Activated naive CD8-positive, alpha-beta T cell treated with anti-CD3 and anti-CD28 coated beads, Interleukin-2, amount 10 ng/mL, durations not matched to agents 7 days and 5 days (primary cell): Measurements from ENCODE around the gene USP11. TPM values are rescaled to one million over a fixed set of nuclear protein-coding genes. Genes with fewer than 3 reads are reported as not detected.

Source experiments
- ATAC-seq: fragments of 150-1000 bp; cut with Tn5 transposase; one replicate; pipeline ENCODE4 v1.10.0; 2021; ENCODE audit warnings: low read depth, moderate library complexity
- POLR2A ChIA-PET: fragments of 350-600 bp; sonication (Branson Sonifier 250); formaldehyde crosslinking; loops from one replicate; lab custom pipeline; 2021; ENCODE audit warnings: antibody characterized with exemption; lab: Charles Lee
- DNase-seq: peaks from one replicate; pipeline ENCODE4 v3.0.0; 2021
- H3K27ac Mint-ChIP-seq: one replicate; pipeline ENCODE4 v1.8.0; 2022; ENCODE audit warnings: mild to moderate bottlenecking, mixed read lengths
- H3K27me3 Mint-ChIP-seq: one replicate; pipeline ENCODE4 v1.8.0; 2022; ENCODE audit warnings: mild to moderate bottlenecking, moderate library complexity, mixed read lengths
- H3K36me3 Mint-ChIP-seq: one replicate; pipeline ENCODE4 v1.8.0; 2021; ENCODE audit warnings: mild to moderate bottlenecking, mixed read lengths
- H3K4me1 Mint-ChIP-seq: one replicate; pipeline ENCODE4 v1.8.0; 2021; ENCODE audit warnings: mixed read lengths
- H3K4me3 Mint-ChIP-seq: one replicate; pipeline ENCODE4 v1.8.0; 2022; ENCODE audit warnings: mild to moderate bottlenecking, moderate library complexity, mixed read lengths
- H3K9me3 Mint-ChIP-seq: one replicate; pipeline ENCODE4 v1.8.0; 2021; ENCODE audit warnings: mixed read lengths
- total RNA-seq, 2 experiments: library from RNA; stranded (reverse); gene quantifications; one replicate each; pipeline ENCODE4 v1.2.3, GENCODE V29; 2021

USP11 gene
- total RNA-seq, 2 experiments from 2014 or later: 101 TPM

DNA sequence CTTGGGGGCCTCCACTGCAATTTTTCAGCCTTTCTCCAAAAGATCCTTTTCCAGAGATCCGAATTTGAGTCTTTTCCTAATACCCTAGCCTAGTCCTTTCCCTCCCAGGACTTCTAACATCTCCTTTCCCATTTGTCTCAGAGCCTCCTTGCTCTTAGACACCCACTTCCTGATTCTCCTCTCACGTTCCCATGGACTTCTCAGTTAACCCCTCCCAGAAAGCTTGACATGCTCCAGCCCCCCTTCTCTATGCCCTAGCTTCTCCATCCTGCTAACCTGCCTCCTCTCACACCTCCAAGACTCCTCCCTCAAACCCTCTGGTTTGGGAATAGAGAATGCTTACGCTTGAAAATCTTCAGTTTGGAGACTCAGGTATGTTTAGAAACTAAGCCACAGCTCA lies 36.7 kb upstream of the USP11 start:
- Mint-ChIP-seq H3K27ac (peak overlapping the region; percentile 83), H3K4me3 (peak overlapping the region; percentile 95), H3K9me3 (no peaks in the 10 kb centered on the region), H3K27me3 (no peaks in the 10 kb centered on the region), H3K4me1 (peaks cover 34% of the 10 kb centered on the region), H3K36me3 (peaks cover 13% of the 10 kb centered on the region)
- POLR2A ChIA-PET: no interaction called here
- no peak for DNase-seq
- ATAC-seq: no peak

GRCh38 chrX:47197526-47197925 lies 35.3 kb upstream of the USP11 start:
- no peaks in the 10 kb centered on the region for H3K9me3 Mint-ChIP-seq
- ATAC-seq (no peak), DNase-seq (no peak)
- H3K36me3 Mint-ChIP-seq: peaks cover 13% of the 10 kb centered on the region
- POLR2A ChIA-PET: no interaction called here
- H3K4me1 Mint-ChIP-seq: peaks cover 34% of the 10 kb centered on the region
- H3K27me3 Mint-ChIP-seq: no peaks in the 10 kb centered on the region
- no peak overlapping the region for H3K27ac Mint-ChIP-seq
- H3K4me3 Mint-ChIP-seq: no peak overlapping the region

GRCh38 chrX:47198026-47198686 lies 34.7 kb upstream of the USP11 start:
- Mint-ChIP-seq H3K9me3 (no peaks in the 10 kb centered on the region), H3K27me3 (no peaks in the 10 kb centered on the region), H3K27ac (no peak overlapping the region), H3K4me3 (no peak overlapping the region), H3K4me1 (peaks cover 28% of the 10 kb centered on the region), H3K36me3 (peaks cover 13% of the 10 kb centered on the region)
- DNase-seq: no peak
- ATAC-seq: no peak
- POLR2A ChIA-PET: no interaction called here

GRCh38 chrX:47198687-47199080 lies 34.1 kb upstream of the USP11 start:
- Mint-ChIP-seq H3K36me3 (peaks cover 13% of the 10 kb centered on the region), H3K27me3 (no peaks in the 10 kb centered on the region), H3K4me1 (peaks cover 28% of the 10 kb centered on the region), H3K27ac (peak overlapping the region; percentile 30), H3K9me3 (no peaks in the 10 kb centered on the region), H3K4me3 (no peak overlapping the region)
- DNase-seq (no peak), ATAC-seq (no peak)
- POLR2A ChIA-PET: no interaction called here

- H3K4me3 Mint-ChIP-seq: no peak overlapping the region
- no peak overlapping the region for H3K27ac Mint-ChIP-seq
- POLR2A ChIA-PET: no interaction called here
- DNase-seq (no peak), ATAC-seq (no peak)
- H3K27me3 Mint-ChIP-seq: no peaks in the 10 kb centered on the region
- H3K4me1 Mint-ChIP-seq: peaks cover 28% of the 10 kb centered on the region
- peaks cover 13% of the 10 kb centered on the region for H3K36me3 Mint-ChIP-seq
- H3K9me3 Mint-ChIP-seq: no peaks in the 10 kb centered on the region
Observed at GRCh38 chrX:47199286-47199685, 33.5 kb upstream of the USP11 start.

- Mint-ChIP-seq H3K9me3 (no peaks in the 10 kb centered on the region), H3K27me3 (no peaks in the 10 kb centered on the region), H3K4me3 (no peak overlapping the region), H3K36me3 (peaks cover 13% of the 10 kb centered on the region), H3K4me1 (peaks cover 20% of the 10 kb centered on the region), H3K27ac (no peak overlapping the region)
- no peak for DNase-seq
- POLR2A ChIA-PET: interaction anchor here (0.6 kb wide), 1 partner anchor 51 kb away, joined by 5 read pairs; no protein-coding TSS in a partner anchor
- no peak for ATAC-seq
Observed at GRCh38 chrX:47200385-47201150, 32.2 kb upstream of the USP11 start.

DNA sequence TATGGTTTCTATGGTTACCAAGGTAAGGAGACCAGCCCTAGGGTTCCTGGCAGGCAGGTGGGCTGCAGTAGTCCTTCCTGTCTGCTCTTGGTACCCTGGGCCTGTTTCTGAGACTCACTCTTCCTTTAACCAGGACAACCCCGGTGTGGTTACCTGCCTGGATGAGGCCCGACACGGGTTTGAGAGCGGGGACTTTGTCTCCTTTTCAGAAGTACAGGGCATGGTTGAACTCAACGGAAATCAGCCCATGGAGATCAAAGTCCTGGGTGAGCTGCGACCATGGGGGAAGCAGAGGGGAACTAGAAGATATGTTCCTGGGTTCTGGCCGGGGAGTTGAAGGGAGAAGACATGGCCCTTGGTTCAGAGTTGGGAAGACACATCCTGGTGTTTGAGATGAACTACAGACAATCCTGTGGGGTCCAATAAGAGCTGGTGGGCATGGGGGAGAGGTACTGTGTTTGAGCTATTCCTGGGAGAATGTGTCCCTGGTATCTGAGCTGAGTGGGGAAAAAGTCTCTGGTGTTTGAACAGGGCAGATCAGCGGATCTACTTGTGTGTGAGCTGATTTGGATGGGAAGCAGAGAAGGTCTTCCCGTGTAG lies 31.4 kb upstream of the USP11 start:
- DNase-seq: no peak
- ATAC-seq: no peak
- Mint-ChIP-seq H3K9me3 (no peaks in the 10 kb centered on the region), H3K4me1 (peaks cover 12% of the 10 kb centered on the region), H3K27me3 (no peaks in the 10 kb centered on the region), H3K27ac (no peak overlapping the region), H3K4me3 (no peak overlapping the region), H3K36me3 (peaks cover 7% of the 10 kb centered on the region)
- POLR2A ChIA-PET: interaction anchor here (0.6 kb wide), 1 partner anchor 50 kb away, joined by 5 read pairs; no protein-coding TSS in a partner anchor

- Mint-ChIP-seq H3K9me3 (no peaks in the 10 kb centered on the region), H3K4me1 (peaks cover 3% of the 10 kb centered on the region), H3K4me3 (no peak overlapping the region), H3K36me3 (peaks cover 6% of the 10 kb centered on the region), H3K27me3 (no peaks in the 10 kb centered on the region), H3K27ac (peak overlapping the region; percentile 25)
- DNase-seq (no peak), ATAC-seq (no peak)
- POLR2A ChIA-PET: no interaction called here
Observed at GRCh38 chrX:47202316-47202715, 30.5 kb upstream of the USP11 start.

- H3K4me3 Mint-ChIP-seq: no peak overlapping the region
- H3K4me1 Mint-ChIP-seq: no peaks in the 10 kb centered on the region
- no peaks in the 10 kb centered on the region for H3K9me3 Mint-ChIP-seq
- ATAC-seq (no peak), DNase-seq (no peak)
- POLR2A ChIA-PET: no interaction called here
- H3K27ac Mint-ChIP-seq: no peak overlapping the region
- no peaks in the 10 kb centered on the region for H3K27me3 Mint-ChIP-seq
- peaks cover 6% of the 10 kb centered on the region for H3K36me3 Mint-ChIP-seq
Observed at GRCh38 chrX:47202877-47203276, 29.9 kb upstream of the USP11 start.

GRCh38 chrX:47204970-47205369 lies 27.8 kb upstream of the USP11 start:
- Mint-ChIP-seq H3K36me3 (peaks cover 5% of the 10 kb centered on the region), H3K27me3 (no peaks in the 10 kb centered on the region), H3K27ac (no peak overlapping the region), H3K4me3 (no peak overlapping the region), H3K4me1 (no peaks in the 10 kb centered on the region), H3K9me3 (no peaks in the 10 kb centered on the region)
- ATAC-seq (no peak), DNase-seq (no peak)
- POLR2A ChIA-PET: no interaction called here

DNA sequence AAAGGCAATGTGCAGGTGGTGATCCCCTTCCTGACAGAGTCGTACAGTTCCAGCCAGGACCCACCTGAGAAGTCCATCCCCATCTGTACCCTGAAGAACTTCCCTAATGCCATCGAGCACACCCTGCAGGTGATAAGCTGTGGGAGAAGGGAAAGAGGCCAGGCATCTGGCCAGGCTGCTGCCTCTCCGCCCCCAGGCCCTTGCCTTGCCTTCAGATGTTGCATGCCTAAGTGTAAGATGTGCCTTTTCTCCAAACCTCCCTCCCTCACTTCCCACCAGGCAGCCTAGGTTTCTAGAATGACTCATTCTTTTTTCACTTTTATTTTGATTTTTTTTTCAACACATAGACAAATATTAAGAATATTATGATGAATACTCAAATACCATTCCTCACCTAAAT lies 26.5 kb upstream of the USP11 start:
- Mint-ChIP-seq H3K27ac (no peak overlapping the region), H3K4me1 (no peaks in the 10 kb centered on the region)
- no peak for DNase-seq

DNA sequence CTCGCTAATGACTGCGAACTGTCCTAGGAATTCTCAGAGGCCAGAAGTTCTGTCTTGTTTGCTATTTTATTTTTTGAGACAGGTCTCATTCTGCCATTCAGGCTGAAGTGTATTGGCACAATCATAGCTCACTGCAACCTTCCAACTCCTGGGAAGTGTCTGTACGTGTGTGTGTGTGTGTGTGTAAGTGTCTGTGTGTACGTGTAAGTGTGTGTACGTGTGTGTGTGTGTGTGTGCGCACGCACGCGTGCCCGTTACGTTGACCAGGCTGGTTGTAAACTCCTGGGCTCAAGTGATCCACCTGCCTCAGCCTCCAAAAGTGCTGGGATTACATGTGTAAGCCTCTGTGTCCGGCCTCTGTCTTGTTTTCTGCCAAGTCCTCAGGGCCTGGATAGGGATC lies 24.7 kb upstream of the USP11 start:
- H3K36me3 Mint-ChIP-seq: peaks cover 9% of the 10 kb centered on the region
- H3K4me3 Mint-ChIP-seq: no peak overlapping the region
- ATAC-seq: no peak
- no peaks in the 10 kb centered on the region for H3K9me3 Mint-ChIP-seq
- no peaks in the 10 kb centered on the region for H3K4me1 Mint-ChIP-seq
- DNase-seq: no peak
- H3K27me3 Mint-ChIP-seq: no peaks in the 10 kb centered on the region
- H3K27ac Mint-ChIP-seq: no peak overlapping the region
- POLR2A ChIA-PET: no interaction called here

More for the DNA sequence above, 26.5 kb upstream of the USP11 start:
- H3K36me3 Mint-ChIP-seq: peaks cover 1% of the 10 kb centered on the region
- no peaks in the 10 kb centered on the region for H3K9me3 Mint-ChIP-seq
- H3K27me3 Mint-ChIP-seq: no peaks in the 10 kb centered on the region
- ATAC-seq: no peak
- H3K4me3 Mint-ChIP-seq: no peak overlapping the region
- POLR2A ChIA-PET: no interaction called here

- H3K27ac Mint-ChIP-seq: no peak overlapping the region
- POLR2A ChIA-PET: no interaction called here
- no peak overlapping the region for H3K4me3 Mint-ChIP-seq
- no peaks in the 10 kb centered on the region for H3K27me3 Mint-ChIP-seq
- H3K36me3 Mint-ChIP-seq: peaks cover 9% of the 10 kb centered on the region
- DNase-seq (no peak), ATAC-seq (no peak)
- H3K4me1 Mint-ChIP-seq: no peaks in the 10 kb centered on the region
- H3K9me3 Mint-ChIP-seq: no peaks in the 10 kb centered on the region
Observed at GRCh38 chrX:47209508-47210238, 23.1 kb upstream of the USP11 start.
